Peyer's patch (tissue), 4 donors: ENCODE results near the gene SLC25A23. TPM values are rescaled to one million over a fixed set of nuclear protein-coding genes. Genes with fewer than 3 reads are reported as not detected.
A peak's percentile ranks its signal among the peaks of the same experiment; 100 is the strongest.
"Not testable (repeated sequence)": the region's sequence is repeated elsewhere in the genome, so short reads cannot be mapped to it uniquely, and the experiment has no call there.

Experiments
- DNase-seq, 3 donors: peaks; one replicate each; pipeline ENCODE4 v3.0.0-alpha.2; 2017 to 2019
- H3K27ac ChIP-seq, 4 donors: fragments of 200-600 bp; sonication (generic); one replicate each; pipeline ENCODE4 v1.5.1; 2016 to 2019
- H3K27me3 ChIP-seq, 2 donors: fragments of 200-600 bp; sonication (generic); one replicate each; pipeline ENCODE4 v1.5.1; 2019
- H3K36me3 ChIP-seq, 3 donors: fragments of 200-600 bp; sonication (generic); one replicate each; pipeline ENCODE4 v1.5.1; 2016 to 2019
- H3K4me1 ChIP-seq, 4 donors: fragments of 200-600 bp; sonication (generic); one replicate each; pipeline ENCODE4 v1.5.1; 2016 to 2019
- H3K4me3 ChIP-seq, 4 donors: fragments of 200-600 bp; sonication (generic); 1 replicate in 3 of 4; 2 replicates in 1 of 4; pipeline ENCODE4 v1.5.1; 2016 to 2019; ENCODE audit warnings: mild to moderate bottlenecking in 1 of 4
- H3K9me3 ChIP-seq, 4 donors: fragments of 200-600 bp; sonication (generic); one replicate each; pipeline ENCODE4 v1.5.1; 2016 to 2019; ENCODE audit warnings: mild to moderate bottlenecking in 1 of 4
- POLR2A ChIP-seq, 2 donors: fragments of 450-650 bp; IDR thresholded peaks; one replicate each; pipeline ENCODE4 v1.5.1; 2017; ENCODE audit warnings: antibody characterized with exemption in 2 of 2, mild to moderate bottlenecking in 2 of 2, moderate library complexity in 2 of 2
- total RNA-seq, 4 donors: library from RNA; depleted of rRNA; stranded (reverse); fragments of >200 nt; gene quantifications; one replicate each; pipeline ENCODE4 v1.1.0, GENCODE V29; 2016
- TF ChIP-seq, protein P1 (sequence below), 6 experiments: fragments of 450-650 bp in 4 of 6; fragments of 200-600 bp in 2 of 6; sonication (generic) in 1 of 6; IDR thresholded peaks; one replicate each; pipeline ENCODE4 v1.5.1; 2017 to 2019; ENCODE audit warnings: antibody characterized with exemption in 6 of 6, mild to moderate bottlenecking in 3 of 6, moderate library complexity in 1 of 6

The SLC25A23 gene
- total RNA-seq, 4 donors from 2014 or later: 69.3 to 209 (median 122) TPM

DNA sequence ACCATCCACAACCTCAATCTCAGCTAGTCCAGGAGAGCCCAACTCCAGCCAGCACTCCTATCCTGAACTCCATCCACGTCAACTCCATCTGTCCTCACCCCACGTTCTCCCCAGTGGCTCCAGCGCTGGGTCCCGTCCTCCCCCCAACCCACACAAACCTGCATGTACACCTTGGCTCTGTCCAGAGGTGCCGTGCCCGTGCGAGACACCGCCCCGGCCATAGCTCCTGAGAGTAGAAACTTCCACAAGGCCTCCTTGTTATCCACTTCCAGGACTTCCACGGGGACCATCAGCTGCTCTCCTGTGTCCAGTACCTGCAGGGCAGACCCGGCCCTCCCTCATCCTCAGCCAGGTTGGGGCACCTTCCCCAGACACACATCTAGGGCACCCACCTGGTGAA is 27.7 kb downstream of the SLC25A23 start:
- no peak overlapping the region for H3K4me3 ChIP-seq
- no peak overlapping the region for H3K27ac ChIP-seq
- no peaks in the 10 kb centered on the region for H3K9me3 ChIP-seq
- H3K36me3 ChIP-seq: no peaks in the 10 kb centered on the region
- H3K4me1 ChIP-seq: no peaks in the 10 kb centered on the region
- DNase-seq: no peak
- H3K27me3 ChIP-seq: no peaks in the 10 kb centered on the region
- TF ChIP-seq, protein P1, sequence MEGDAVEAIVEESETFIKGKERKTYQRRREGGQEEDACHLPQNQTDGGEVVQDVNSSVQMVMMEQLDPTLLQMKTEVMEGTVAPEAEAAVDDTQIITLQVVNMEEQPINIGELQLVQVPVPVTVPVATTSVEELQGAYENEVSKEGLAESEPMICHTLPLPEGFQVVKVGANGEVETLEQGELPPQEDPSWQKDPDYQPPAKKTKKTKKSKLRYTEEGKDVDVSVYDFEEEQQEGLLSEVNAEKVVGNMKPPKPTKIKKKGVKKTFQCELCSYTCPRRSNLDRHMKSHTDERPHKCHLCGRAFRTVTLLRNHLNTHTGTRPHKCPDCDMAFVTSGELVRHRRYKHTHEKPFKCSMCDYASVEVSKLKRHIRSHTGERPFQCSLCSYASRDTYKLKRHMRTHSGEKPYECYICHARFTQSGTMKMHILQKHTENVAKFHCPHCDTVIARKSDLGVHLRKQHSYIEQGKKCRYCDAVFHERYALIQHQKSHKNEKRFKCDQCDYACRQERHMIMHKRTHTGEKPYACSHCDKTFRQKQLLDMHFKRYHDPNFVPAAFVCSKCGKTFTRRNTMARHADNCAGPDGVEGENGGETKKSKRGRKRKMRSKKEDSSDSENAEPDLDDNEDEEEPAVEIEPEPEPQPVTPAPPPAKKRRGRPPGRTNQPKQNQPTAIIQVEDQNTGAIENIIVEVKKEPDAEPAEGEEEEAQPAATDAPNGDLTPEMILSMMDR (IDR thresholded peaks at IDR 0.05): no peak
- no peak for TF ChIP-seq POLR2A (IDR thresholded peaks at IDR 0.05)

DNA sequence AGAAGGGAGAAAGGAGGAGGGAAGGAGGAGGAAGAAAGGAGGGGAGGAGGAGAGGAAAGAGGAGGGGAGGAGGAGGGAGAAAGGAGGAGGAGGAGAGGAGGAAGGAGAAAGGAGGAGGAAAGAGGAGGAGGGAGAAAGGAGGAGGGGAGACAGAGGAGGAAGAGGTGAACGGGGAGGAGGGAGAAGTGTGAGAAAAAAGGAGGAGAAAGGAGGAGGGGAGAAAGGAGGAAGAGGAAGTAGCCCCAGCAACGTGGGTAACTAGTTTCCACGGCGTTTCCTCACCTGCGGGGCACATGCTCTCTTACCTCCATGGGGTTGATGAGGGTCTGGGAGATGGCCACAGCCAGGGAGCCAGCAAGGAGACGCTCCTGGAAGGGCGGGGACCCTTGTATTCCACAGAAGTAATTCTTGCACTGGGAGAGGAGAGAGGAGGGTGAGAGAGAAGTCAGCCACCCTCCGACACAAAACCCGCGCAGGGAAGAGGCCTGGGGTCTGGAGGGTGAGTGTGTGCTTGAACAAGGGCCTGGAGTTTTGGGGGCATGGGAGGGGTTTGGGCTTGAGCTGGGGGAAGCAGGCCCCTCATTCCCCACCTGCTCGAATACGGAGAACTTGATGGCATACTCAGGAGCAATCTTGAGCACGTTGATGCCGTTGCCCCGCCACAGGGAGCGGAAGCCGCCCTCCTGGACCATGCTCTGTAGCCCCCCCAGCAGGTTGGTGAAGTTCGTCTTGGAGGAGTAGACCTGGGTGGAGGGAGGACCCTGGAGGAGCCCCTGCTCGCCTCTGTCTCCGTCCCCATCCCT is 30.0 kb downstream of the SLC25A23 start:
- no peak for TF ChIP-seq POLR2A (IDR thresholded peaks at IDR 0.05)
- TF ChIP-seq, protein P1 (IDR thresholded peaks at IDR 0.05): no peak
- Histone ChIP-seq H3K27ac (no peak overlapping the region), H3K9me3 (no peaks in the 10 kb centered on the region)

GRCh38 chr19:6428692-6429418 is 30.7 kb downstream of the SLC25A23 start:
- not testable (repeated sequence) for H3K9me3 ChIP-seq, DNase-seq, H3K27me3 ChIP-seq, H3K27ac ChIP-seq, H3K36me3 ChIP-seq, H3K4me3 ChIP-seq
- H3K4me1 ChIP-seq: peaks cover 0 to 12% (median 2%) of the 10 kb centered on the region in 4 donors

More for the DNA sequence above, 30.0 kb downstream of the SLC25A23 start:
- H3K4me3 ChIP-seq: no peak overlapping the region
- H3K36me3 ChIP-seq: no peaks in the 10 kb centered on the region
- DNase-seq: no peak
- H3K27me3 ChIP-seq: no peaks in the 10 kb centered on the region
- peaks cover 0 to 10% (median 2%) of the 10 kb centered on the region in 4 donors for H3K4me1 ChIP-seq

DNA sequence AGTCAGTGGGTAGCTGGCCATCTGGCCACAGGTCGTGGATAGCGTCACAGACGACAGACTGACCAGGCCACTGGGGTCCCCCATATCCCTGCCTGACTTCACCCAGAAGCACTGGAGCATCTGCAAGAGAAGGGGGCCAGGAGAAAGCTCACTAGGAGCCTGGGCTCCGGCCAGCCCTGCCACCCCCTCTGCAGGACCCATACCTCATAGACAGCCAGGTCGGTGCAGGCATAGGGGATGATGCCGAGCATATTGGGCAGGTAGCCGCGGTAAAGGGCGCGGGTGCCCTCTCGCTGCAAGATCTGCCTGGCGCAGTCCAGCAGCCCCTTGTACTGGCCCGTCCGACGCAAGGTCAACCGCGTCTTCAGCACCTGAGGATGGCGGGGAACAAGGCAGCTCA is 32.5 kb downstream of the SLC25A23 start:
- no peaks in the 10 kb centered on the region for H3K27me3 ChIP-seq
- H3K4me3 ChIP-seq: no peak overlapping the region
- no peaks in the 10 kb centered on the region for H3K36me3 ChIP-seq
- no peak overlapping the region for H3K27ac ChIP-seq
- DNase-seq: no peak
- TF ChIP-seq POLR2A (IDR thresholded peaks at IDR 0.05): no peak
- TF ChIP-seq, protein P1 (IDR thresholded peaks at IDR 0.05): no peak
- no peaks in the 10 kb centered on the region for H3K9me3 ChIP-seq
- H3K4me1 ChIP-seq: peaks cover 0 to 22% (median 9%) of the 10 kb centered on the region in 4 donors

- TF ChIP-seq, protein P1 (IDR thresholded peaks at IDR 0.05): peak in 3 of 6 experiments; percentile 14 to 39 (median 24)
- no peak for TF ChIP-seq POLR2A (IDR thresholded peaks at IDR 0.05)
- H3K27me3 ChIP-seq: no peaks in the 10 kb centered on the region
- H3K36me3 ChIP-seq: peaks cover 0 to 11% (median 0%) of the 10 kb centered on the region in 3 donors
- H3K27ac ChIP-seq: peak overlapping the region; percentile 77 to 82 (median 80)
- DNase-seq: no peak
- peaks cover 0 to 22% (median 9%) of the 10 kb centered on the region in 4 donors for H3K4me1 ChIP-seq
- H3K4me3 ChIP-seq: peak overlapping the region; percentile 15 to 47 (median 38)
- no peaks in the 10 kb centered on the region for H3K9me3 ChIP-seq
Observed at GRCh38 chr19:6425732-6426620, 33.6 kb downstream of the SLC25A23 start.
